HCT116 (cell line): ENCODE data around the gene HEG1. TPM values are rescaled to one million over a fixed set of nuclear protein-coding genes. Genes with fewer than 3 reads are reported as not detected.

ENCODE experiments used
- ATAC-seq: fragments of 200-7000 bp; cut with Tn5 transposase; 2 replicates; pipeline ENCODE4 v1.9.1; 2020; ENCODE audit warnings: mild to moderate bottlenecking, moderate library complexity
- BruUV-seq: library from RNA; stranded (reverse); fragments of 400-500 nt; replicated peaks from 2 replicates; lab custom pipeline; 2021; lab: Mats Ljungman, UMichigan
- CTCF ChIA-PET: fragments of 300-600 bp; sonication (Branson Sonifier 250); formaldehyde crosslinking; loops from one replicate; lab custom pipeline; 2021; ENCODE audit warnings: antibody characterized with exemption; lab: Charles Lee
- POLR2A ChIA-PET: fragments of 300-600, 350-600 bp; sonication (Branson Sonifier 250); formaldehyde crosslinking; loops from one replicate; lab custom pipeline; 2021; ENCODE audit warnings: antibody characterized with exemption; lab: Charles Lee
- RAD21 ChIA-PET, 2 experiments: fragments of 300-600 bp; sonication (Branson Sonifier 250); formaldehyde crosslinking; loops; one replicate each; lab custom pipeline; 2023; ENCODE audit warnings: low total read pairs in 2 of 2; ENCODE audit not compliant: uncharacterized antibody in 2 of 2, unreplicated experiment in 2 of 2, low non-redundant PET in 1 of 2; lab: Charles Lee
- DNase-seq: peaks from one replicate; pipeline ENCODE4 v3.0.0-alpha.2; 2010; ENCODE audit warnings: low read depth, low spot score
- H2AFZ ChIP-seq: fragments of 200-600 bp; shearing (Covaris generic), sonication (generic); 2 replicates; pipeline ENCODE4 v1.6.1; 2017; ENCODE audit warnings: low read depth, mixed run types, mixed read lengths, antibody characterized with exemption, low read length; ENCODE audit not compliant: poor library complexity, severe bottlenecking
- H3K27ac ChIP-seq: 2 replicates; pipeline ENCODE4 v1.5.1; 2012; ENCODE audit warnings: low read depth, low read length
- H3K27me3 ChIP-seq: fragments of 200-600 bp; sonication (generic); 2 replicates; pipeline ENCODE4 v1.6.1; 2016; ENCODE audit warnings: mixed run types, low read length, mixed read lengths; ENCODE audit not compliant: insufficient read depth
- H3K36me3 ChIP-seq, 2 experiments: fragments of 200-500 bp in 1 of 2; fragments of 200-600 bp in 1 of 2; sonication (Bioruptor generic) in 1 of 2; sonication (generic) in 1 of 2; 2 replicates each; pipeline versions ENCODE4 v1.5.1 to v1.6.1; 2014 to 2016; ENCODE audit warnings: low read length in 2 of 2, inconsistent platforms in 1 of 2, mixed read lengths in 1 of 2, mixed run types in 1 of 2; ENCODE audit not compliant: insufficient read depth in 2 of 2, control insufficient read depth in 1 of 2
- H3K4me1 ChIP-seq, 2 experiments: fragments of 200-600 bp in 1 of 2; sonication (generic) in 1 of 2; 2 replicates each; pipeline versions ENCODE4 v1.5.1 to v1.6.1; 2012 to 2017; ENCODE audit warnings: low read length in 2 of 2, inconsistent platforms in 1 of 2, mild to moderate bottlenecking in 1 of 2, mixed read lengths in 1 of 2, mixed run types in 1 of 2, moderate library complexity in 1 of 2; ENCODE audit not compliant: insufficient read depth in 2 of 2, control insufficient read depth in 1 of 2
- H3K4me2 ChIP-seq: fragments of 200-600 bp; sonication (generic); 2 replicates; pipeline ENCODE4 v1.6.1; 2017; ENCODE audit warnings: mixed run types, low read length, mixed read lengths
- H3K4me3 ChIP-seq, 2 experiments: fragments of 200-600 bp in 1 of 2; sonication (generic) in 1 of 2; replicated peaks in 1 of 2; 2 replicates each; pipeline ENCODE4 v1.5.1; 2011 to 2016; ENCODE audit warnings: low read length in 2 of 2, control low read depth in 1 of 2, low read depth in 1 of 2, mild to moderate bottlenecking in 1 of 2, mixed read lengths in 1 of 2, mixed run types in 1 of 2
- H3K79me2 ChIP-seq: fragments of 200-600 bp; sonication (generic); 2 replicates; pipeline ENCODE4 v1.6.1; 2017; ENCODE audit warnings: mild to moderate bottlenecking, mixed run types, low read length, moderate library complexity, mixed read lengths; ENCODE audit not compliant: insufficient read depth
- H3K9ac ChIP-seq: fragments of 200-600 bp; sonication (generic); 2 replicates; pipeline ENCODE4 v1.6.1; 2016; ENCODE audit warnings: low read length, mixed read lengths
- H3K9me2 ChIP-seq: fragments of 200-600 bp; sonication (generic), shearing (Covaris generic); 2 replicates; pipeline ENCODE4 v1.6.1; 2017; ENCODE audit warnings: mixed run types, mild to moderate bottlenecking, moderate library complexity; ENCODE audit not compliant: insufficient read depth
- H3K9me3 ChIP-seq, 2 experiments: fragments of 200-500 bp in 1 of 2; fragments of 200-600 bp in 1 of 2; sonication (Bioruptor generic) in 1 of 2; sonication (generic) in 1 of 2; 2 replicates each; pipeline ENCODE4 v1.6.1; 2014 to 2017; ENCODE audit warnings: low read length in 2 of 2, mixed read lengths in 2 of 2, inconsistent platforms in 1 of 2, low read depth in 1 of 2, mild to moderate bottlenecking in 1 of 2, mixed run types in 1 of 2, moderate library complexity in 1 of 2; ENCODE audit not compliant: control insufficient read depth in 1 of 2, insufficient read depth in 1 of 2
- H4K20me1 ChIP-seq: fragments of 200-600 bp; sonication (generic), shearing (Covaris generic); 2 replicates; pipeline ENCODE4 v1.6.1; 2017; ENCODE audit warnings: mixed run types, mild to moderate bottlenecking, moderate library complexity; ENCODE audit not compliant: insufficient read depth
- CBX3 ChIP-seq: IDR thresholded peaks from 2 replicates; pipeline ENCODE4 v1.6.1; 2012; ENCODE audit warnings: low read depth
- CEBPB ChIP-seq: IDR thresholded peaks from 2 replicates; pipeline ENCODE4 v1.6.1; 2012; ENCODE audit warnings: low read depth
- POLR2A ChIP-seq: IDR thresholded peaks from 2 replicates; pipeline ENCODE4 v1.7.0; 2011; ENCODE audit warnings: borderline replicate concordance; ENCODE audit not compliant: insufficient read depth, insufficient read length; ENCODE audit errors: extremely low read depth
- SIN3A ChIP-seq: IDR thresholded peaks from 2 replicates; pipeline ENCODE4 v1.6.1; 2012; ENCODE audit warnings: low read depth
- ZBTB33 ChIP-seq: IDR thresholded peaks from 2 replicates; pipeline ENCODE4 v1.6.1; 2011; ENCODE audit warnings: mild to moderate bottlenecking, low read length, moderate library complexity; ENCODE audit not compliant: insufficient replicate concordance; ENCODE audit errors: extremely low read depth
- ZNF274 ChIP-seq: fragments of 200-500 bp; sonication (Bioruptor generic); IDR thresholded peaks from 2 replicates; pipeline ENCODE4 v1.6.1; 2014; ENCODE audit warnings: mild to moderate bottlenecking, low read depth, low read length, inconsistent platforms
- intact Hi-C: fragments of 100-400 bp; cut with micrococcal nuclease; formaldehyde crosslinking; loops from 2 replicates; pipeline ENCODE4 v1.10.0; 2022
- total RNA-seq: library from RNA; stranded (reverse); gene quantifications from one replicate; pipeline ENCODE4 v1.2.1, GENCODE V29; 2021; ENCODE audit not compliant: unreplicated experiment

Gene HEG1
- total RNA-seq, 1 experiment from 2014 or later, result 2.6 TPM

DNA sequence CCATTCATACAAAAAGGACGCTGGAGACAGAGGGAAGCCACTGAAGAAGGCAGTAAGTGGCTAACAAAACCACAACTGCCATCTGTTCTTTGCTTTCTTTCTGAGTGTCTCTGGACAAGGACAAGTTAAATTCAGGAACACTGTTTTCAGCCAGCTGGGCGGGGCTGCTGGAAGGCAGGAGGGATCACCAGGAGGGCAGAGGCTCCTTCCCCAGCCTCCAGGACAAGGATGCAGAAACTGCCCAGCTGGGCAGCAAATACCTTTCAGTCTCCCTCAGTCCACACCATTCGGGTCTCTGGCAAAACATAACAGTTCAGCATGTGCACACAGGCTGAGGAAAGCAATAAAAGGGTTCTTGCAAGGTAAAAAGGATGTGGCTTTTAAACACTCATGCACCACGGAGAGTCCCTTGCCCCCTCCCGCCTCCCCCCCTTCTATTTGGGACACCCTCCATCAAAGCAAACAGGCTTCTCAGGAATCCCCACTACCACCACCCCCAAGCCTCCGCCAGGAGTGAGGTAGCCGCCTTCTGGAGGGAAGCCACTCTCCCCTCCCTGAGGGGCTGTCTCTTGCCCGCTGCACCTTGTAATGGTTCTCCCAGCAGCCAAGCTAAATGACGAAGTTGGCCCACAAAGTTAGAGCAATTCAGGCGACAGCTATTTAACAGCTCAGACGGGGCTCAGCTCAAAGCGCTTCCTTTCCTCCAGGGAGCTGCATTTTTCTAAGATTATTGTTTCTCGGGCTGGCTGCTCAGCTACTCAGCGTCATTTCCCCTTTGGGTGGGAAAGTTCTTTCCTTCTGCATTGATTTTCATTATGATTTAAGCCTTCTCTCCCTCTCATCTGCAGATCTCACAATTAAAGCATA is 3.8 kb downstream of the HEG1 start:
- H4K20me1 ChIP-seq, result no peaks in the 10 kb centered on the region
- ATAC-seq (no peak), DNase-seq (no peak)
- H3K4me1 ChIP-seq, result peaks cover 9 to 25% of the 10 kb centered on the region in 2 experiments; a peak in 3 of 4 replicates
- no peak overlapping the region for H2AFZ ChIP-seq
- no peaks in the 10 kb centered on the region for H3K9me3 ChIP-seq
- no peaks in the 10 kb centered on the region for H3K9me2 ChIP-seq
- intact Hi-C loops, result no loop called here
- H3K4me3 ChIP-seq, result no peak overlapping the region
- H3K9ac ChIP-seq, result no peak overlapping the region
- H3K4me2 ChIP-seq, result no peak overlapping the region
- H3K79me2 ChIP-seq, result no peaks in the 10 kb centered on the region
- peaks cover 5% of the 10 kb centered on the region; the same call in 1 of the 2 replicates for H3K27me3 ChIP-seq
- CTCF ChIA-PET, result no interaction called here
- no peak for TF ChIP-seq SIN3A
- TF ChIP-seq ZBTB33, result no peak
- no peak for TF ChIP-seq CBX3
- TF ChIP-seq CEBPB, result no peak
- TF ChIP-seq ZNF274, result no peak
- BruUV-seq, result no TSS peak
- RAD21 ChIA-PET, result no interaction called here
- POLR2A ChIA-PET, result no interaction called here
- H3K36me3 ChIP-seq, result no peaks in the 10 kb centered on the region
- H3K27ac ChIP-seq, result no peak overlapping the region

- Histone ChIP-seq H3K9me2 (no peaks in the 10 kb centered on the region), H3K9ac (no peak overlapping the region), H4K20me1 (no peaks in the 10 kb centered on the region), H3K27me3 (peaks cover 5% of the 10 kb centered on the region; the same call in 1 of the 2 replicates), H3K4me2 (no peak overlapping the region), H3K4me3 (no peak overlapping the region), H2AFZ (no peak overlapping the region), H3K9me3 (no peaks in the 10 kb centered on the region), H3K27ac (no peak overlapping the region), H3K36me3 (no peaks in the 10 kb centered on the region), H3K79me2 (no peaks in the 10 kb centered on the region), H3K4me1 (peaks cover 4 to 18% of the 10 kb centered on the region in 2 experiments; a peak in 3 of 4 replicates)
- DNase-seq (no peak), ATAC-seq (no peak)
- ChIA-PET RAD21 (no interaction called here), POLR2A (no interaction called here), CTCF (no interaction called here)
- TF ChIP-seq POLR2A, result no peak
- BruUV-seq, result no TSS peak
- intact Hi-C loops, result no loop called here
Measured at GRCh38 chr3:125051205-125051604, 4.6 kb downstream of the HEG1 start.
